ENCODE results near the gene SLC39A11. TPM values are rescaled to one million over a fixed set of nuclear protein-coding genes. Genes with fewer than 3 reads are reported as not detected.

The SLC39A11 gene
- total and polyA plus RNA-seq, 2 of the 13 experiments (the other 11 are each of a cell fraction or from before 2014, with no cell fraction given): 17.2 to 31.5 TPM

GRCh38 chr17:72725433-72726068 is 366.9 kb downstream of the SLC39A11 start (continued):
- TF ChIP-seq CENPBD1 (CRISPR knock-in tag; IDR thresholded peaks at IDR 0.05; ENCODE audit: borderline replicate concordance, low read depth): no peak
- TF ChIP-seq ZNF790 (CRISPR knock-in tag; IDR thresholded peaks at IDR 0.05; ENCODE audit: borderline replicate concordance): no peak
- no peak for TF ChIP-seq GLI4 (CRISPR knock-in tag; IDR thresholded peaks at IDR 0.05; ENCODE audit: borderline replicate concordance)
- TF ChIP-seq ZNF644 (CRISPR knock-in tag; IDR thresholded peaks at IDR 0.05; ENCODE audit: low read depth): no peak
- TF ChIP-seq, protein P1, sequence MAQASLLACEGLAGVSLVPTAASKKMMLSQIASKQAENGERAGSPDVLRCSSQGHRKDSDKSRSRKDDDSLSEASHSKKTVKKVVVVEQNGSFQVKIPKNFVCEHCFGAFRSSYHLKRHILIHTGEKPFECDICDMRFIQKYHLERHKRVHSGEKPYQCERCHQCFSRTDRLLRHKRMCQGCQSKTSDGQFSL (CRISPR knock-in tag; IDR thresholded peaks at IDR 0.05): no peak
- TF ChIP-seq ZNF703 (CRISPR knock-in tag; IDR thresholded peaks at IDR 0.05; ENCODE audit: borderline replicate concordance): no peak
- TF ChIP-seq ZMYM4 (CRISPR knock-in tag; IDR thresholded peaks at IDR 0.05): no peak
- no peak for TF ChIP-seq ZNF879 (CRISPR knock-in tag; IDR thresholded peaks at IDR 0.05)
- no peak for TF ChIP-seq RNF2 (conservative IDR thresholded peaks at IDR 0.05; ENCODE audit: low read depth)
- TF ChIP-seq, protein P2, sequence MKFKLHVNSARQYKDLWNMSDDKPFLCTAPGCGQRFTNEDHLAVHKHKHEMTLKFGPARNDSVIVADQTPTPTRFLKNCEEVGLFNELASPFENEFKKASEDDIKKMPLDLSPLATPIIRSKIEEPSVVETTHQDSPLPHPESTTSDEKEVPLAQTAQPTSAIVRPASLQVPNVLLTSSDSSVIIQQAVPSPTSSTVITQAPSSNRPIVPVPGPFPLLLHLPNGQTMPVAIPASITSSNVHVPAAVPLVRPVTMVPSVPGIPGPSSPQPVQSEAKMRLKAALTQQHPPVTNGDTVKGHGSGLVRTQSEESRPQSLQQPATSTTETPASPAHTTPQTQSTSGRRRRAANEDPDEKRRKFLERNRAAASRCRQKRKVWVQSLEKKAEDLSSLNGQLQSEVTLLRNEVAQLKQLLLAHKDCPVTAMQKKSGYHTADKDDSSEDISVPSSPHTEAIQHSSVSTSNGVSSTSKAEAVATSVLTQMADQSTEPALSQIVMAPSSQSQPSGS (CRISPR knock-in tag; IDR thresholded peaks at IDR 0.05): peak; percentile 58; the same call in 1 of the 2 replicates
- TF ChIP-seq, protein P3, sequence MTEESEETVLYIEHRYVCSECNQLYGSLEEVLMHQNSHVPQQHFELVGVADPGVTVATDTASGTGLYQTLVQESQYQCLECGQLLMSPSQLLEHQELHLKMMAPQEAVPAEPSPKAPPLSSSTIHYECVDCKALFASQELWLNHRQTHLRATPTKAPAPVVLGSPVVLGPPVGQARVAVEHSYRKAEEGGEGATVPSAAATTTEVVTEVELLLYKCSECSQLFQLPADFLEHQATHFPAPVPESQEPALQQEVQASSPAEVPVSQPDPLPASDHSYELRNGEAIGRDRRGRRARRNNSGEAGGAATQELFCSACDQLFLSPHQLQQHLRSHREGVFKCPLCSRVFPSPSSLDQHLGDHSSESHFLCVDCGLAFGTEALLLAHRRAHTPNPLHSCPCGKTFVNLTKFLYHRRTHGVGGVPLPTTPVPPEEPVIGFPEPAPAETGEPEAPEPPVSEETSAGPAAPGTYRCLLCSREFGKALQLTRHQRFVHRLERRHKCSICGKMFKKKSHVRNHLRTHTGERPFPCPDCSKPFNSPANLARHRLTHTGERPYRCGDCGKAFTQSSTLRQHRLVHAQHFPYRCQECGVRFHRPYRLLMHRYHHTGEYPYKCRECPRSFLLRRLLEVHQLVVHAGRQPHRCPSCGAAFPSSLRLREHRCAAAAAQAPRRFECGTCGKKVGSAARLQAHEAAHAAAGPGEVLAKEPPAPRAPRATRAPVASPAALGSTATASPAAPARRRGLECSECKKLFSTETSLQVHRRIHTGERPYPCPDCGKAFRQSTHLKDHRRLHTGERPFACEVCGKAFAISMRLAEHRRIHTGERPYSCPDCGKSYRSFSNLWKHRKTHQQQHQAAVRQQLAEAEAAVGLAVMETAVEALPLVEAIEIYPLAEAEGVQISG (CRISPR knock-in tag; IDR thresholded peaks at IDR 0.05): peak; percentile 53
- no peak for TF ChIP-seq POLR2AphosphoS5 (IDR thresholded peaks at IDR 0.05; ENCODE audit: low read depth, low read length)
- no peak for TF ChIP-seq MAF1 (CRISPR knock-in tag; IDR thresholded peaks at IDR 0.05; ENCODE audit: borderline replicate concordance)
- no peak for TF ChIP-seq TRIM22 (IDR thresholded peaks at IDR 0.05)
- 0 out of 2 replicates have a peak, but pooled peaks have one; percentile 35 for TF ChIP-seq ZNF335 (CRISPR knock-in tag; IDR thresholded peaks at IDR 0.05)
- TF ChIP-seq, protein P4, sequence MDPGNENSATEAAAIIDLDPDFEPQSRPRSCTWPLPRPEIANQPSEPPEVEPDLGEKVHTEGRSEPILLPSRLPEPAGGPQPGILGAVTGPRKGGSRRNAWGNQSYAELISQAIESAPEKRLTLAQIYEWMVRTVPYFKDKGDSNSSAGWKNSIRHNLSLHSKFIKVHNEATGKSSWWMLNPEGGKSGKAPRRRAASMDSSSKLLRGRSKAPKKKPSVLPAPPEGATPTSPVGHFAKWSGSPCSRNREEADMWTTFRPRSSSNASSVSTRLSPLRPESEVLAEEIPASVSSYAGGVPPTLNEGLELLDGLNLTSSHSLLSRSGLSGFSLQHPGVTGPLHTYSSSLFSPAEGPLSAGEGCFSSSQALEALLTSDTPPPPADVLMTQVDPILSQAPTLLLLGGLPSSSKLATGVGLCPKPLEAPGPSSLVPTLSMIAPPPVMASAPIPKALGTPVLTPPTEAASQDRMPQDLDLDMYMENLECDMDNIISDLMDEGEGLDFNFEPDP (CRISPR knock-in tag; conservative IDR thresholded peaks at IDR 0.05): no peak
- TF ChIP-seq, protein P5, sequence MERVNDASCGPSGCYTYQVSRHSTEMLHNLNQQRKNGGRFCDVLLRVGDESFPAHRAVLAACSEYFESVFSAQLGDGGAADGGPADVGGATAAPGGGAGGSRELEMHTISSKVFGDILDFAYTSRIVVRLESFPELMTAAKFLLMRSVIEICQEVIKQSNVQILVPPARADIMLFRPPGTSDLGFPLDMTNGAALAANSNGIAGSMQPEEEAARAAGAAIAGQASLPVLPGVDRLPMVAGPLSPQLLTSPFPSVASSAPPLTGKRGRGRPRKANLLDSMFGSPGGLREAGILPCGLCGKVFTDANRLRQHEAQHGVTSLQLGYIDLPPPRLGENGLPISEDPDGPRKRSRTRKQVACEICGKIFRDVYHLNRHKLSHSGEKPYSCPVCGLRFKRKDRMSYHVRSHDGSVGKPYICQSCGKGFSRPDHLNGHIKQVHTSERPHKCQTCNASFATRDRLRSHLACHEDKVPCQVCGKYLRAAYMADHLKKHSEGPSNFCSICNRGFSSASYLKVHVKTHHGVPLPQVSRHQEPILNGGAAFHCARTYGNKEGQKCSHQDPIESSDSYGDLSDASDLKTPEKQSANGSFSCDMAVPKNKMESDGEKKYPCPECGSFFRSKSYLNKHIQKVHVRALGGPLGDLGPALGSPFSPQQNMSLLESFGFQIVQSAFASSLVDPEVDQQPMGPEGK (CRISPR knock-in tag; IDR thresholded peaks at IDR 0.05): 0 out of 2 replicates have a peak, but pooled peaks have one; percentile 29
- no peak for TF ChIP-seq ZSCAN20 (CRISPR knock-in tag; IDR thresholded peaks at IDR 0.05; ENCODE audit: borderline replicate concordance)

Measured in HepG2 (cell line).